ENCODE measurements around the gene CCDC154.

- TF ChIP-seq PKNOX1 (IDR thresholded peaks at IDR 0.05): no peak
- TF ChIP-seq SP1 (IDR thresholded peaks at IDR 0.05): no peak
- TF ChIP-seq FOXA1 (IDR thresholded peaks at IDR 0.05): no peak
- TF ChIP-seq FOXM1 (IDR thresholded peaks at IDR 0.05; ENCODE audit: borderline replicate concordance): no peak
- no peak for TF ChIP-seq ELF4 (IDR thresholded peaks at IDR 0.05)
- TF ChIP-seq NFRKB (IDR thresholded peaks at IDR 0.05): no peak
- no peak for TF ChIP-seq BHLHE40 (IDR thresholded peaks at IDR 0.05; ENCODE audit: borderline replicate concordance)
- no peak for TF ChIP-seq SUZ12 (IDR thresholded peaks at IDR 0.05)
- no peak for TF ChIP-seq TARDBP (IDR thresholded peaks at IDR 0.05)
- no peak for TF ChIP-seq L3MBTL2 (conservative IDR thresholded peaks at IDR 0.05)
- no peak for TF ChIP-seq LEF1 (IDR thresholded peaks at IDR 0.05; ENCODE audit: borderline replicate concordance)
Measured at GRCh38 chr16:1389762-1390161, 54.6 kb downstream of the CCDC154 start.

Measured in HEK293T (cell line).